Esophagus mucosa (tissue), 1 donor: ENCODE measurements around the gene RCN2. TPM values are rescaled to one million over a fixed set of nuclear protein-coding genes. Genes with fewer than 3 reads are reported as not detected.

Source experiments
- ATAC-seq: fragments of 200-7000 bp; cut with Tn5 transposase; one replicate; pipeline ENCODE4 v1.9.1; 2020
- total RNA-seq: library from RNA; stranded (reverse); gene quantifications from one replicate; pipeline ENCODE4 v1.2.4, GENCODE V29; 2023
- donor health status: DM: yes; HTN: yes; CAD: no.

The RCN2 gene
- total RNA-seq, 1 donor from 2014 or later = 25.0 TPM

DNA sequence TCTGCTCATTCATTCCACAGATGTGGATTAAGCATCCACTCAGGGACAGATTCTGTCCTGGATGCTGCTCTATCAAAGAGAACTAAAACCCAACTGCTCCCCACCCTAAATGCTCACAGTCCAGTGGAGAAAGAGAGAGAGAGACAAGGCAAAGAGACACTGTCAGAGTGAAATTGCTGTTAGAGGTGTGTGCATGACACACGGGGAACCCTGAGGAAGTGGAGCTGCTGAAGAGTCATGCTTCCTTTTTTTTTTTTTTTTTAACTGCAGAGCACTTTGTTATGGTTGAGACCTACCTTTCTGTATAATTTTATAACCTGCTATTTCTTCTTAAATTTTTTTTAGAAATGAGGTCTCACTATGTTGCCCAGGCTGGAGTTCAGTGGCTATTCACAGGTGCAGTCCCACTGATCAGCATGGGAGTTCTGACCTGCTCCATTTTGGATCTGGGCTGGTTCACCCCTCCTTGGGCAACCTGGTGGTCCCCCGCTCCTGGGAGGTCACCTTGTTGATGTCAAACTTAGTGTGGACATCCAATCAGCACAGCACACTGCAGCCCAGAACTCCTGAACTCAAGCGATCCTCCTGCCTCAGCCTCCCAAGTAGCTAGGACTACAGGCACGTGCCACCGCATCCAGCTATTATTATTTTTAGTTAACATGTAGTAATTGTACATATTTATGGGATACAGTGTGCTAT is 45.2 kb downstream of the RCN2 start:
- ATAC-seq = no peak

DNA sequence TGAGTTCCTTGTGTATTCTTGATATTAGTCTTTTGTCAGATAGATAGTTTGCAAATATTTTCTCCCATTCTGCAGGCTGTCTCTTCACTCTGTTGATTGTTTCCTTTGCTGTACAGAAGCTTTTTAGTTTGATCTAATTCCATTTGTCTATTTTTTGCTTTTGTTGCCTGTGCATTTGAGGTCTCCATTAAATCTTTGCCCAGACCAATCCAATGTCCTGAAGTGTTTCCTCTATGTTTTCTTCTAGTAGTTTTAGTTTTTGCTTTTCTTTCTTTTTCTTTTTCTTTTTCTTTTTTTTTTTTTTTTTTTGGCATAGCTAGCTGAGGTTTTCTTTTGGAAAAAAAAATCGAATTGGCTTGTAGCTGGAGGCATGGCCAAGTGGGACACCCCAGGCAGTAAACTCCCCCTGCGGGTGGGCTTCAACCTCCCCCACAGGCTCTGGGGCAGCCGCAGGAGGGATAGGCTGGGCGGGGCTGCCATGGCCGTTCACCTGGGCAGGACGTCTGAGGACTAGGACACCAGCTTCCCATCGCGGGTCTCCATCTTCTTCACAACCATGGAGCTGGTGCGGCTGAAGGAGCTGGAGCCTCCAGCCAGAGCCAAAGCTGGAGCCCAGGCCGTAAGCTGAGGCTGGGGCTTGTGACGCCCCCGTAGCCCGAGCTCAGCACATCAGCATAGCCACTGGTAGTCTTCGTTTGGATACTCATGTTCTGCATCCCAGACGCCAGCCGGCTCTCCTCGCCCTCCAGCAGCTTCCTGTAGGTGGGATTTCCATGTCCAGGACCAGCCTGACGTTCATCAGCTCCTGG is 47.2 kb downstream of the RCN2 start:
- no peak for ATAC-seq

DNA sequence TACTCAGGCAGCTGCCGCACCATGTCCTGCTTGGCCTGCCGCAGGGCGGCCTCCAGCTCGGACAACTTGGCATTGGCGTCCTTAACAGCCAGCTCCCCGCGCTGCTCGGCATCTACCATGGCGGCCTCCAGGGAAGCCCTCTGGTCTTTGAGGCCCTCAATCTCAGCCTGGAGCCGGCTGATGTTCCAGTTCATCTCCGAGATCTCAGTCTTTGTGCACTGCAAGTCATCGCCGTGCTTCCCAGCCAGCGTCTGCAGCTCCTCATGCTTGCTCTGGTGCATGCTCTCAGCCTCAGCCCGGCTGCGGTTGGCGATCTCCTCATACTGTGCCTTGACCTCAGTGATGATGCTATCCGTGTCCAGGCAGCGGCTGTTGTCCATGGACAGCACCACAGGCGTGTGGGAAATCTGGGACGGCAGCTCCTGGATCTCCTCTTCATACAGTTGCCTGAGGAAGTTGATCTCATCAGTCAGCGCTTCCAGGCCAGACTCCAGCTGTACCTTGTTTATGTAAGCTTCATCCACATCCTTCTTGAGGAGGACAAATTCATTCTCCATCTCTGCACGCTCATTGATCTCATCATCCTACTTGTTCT is 47.9 kb downstream of the RCN2 start:
- ATAC-seq = no peak

DNA sequence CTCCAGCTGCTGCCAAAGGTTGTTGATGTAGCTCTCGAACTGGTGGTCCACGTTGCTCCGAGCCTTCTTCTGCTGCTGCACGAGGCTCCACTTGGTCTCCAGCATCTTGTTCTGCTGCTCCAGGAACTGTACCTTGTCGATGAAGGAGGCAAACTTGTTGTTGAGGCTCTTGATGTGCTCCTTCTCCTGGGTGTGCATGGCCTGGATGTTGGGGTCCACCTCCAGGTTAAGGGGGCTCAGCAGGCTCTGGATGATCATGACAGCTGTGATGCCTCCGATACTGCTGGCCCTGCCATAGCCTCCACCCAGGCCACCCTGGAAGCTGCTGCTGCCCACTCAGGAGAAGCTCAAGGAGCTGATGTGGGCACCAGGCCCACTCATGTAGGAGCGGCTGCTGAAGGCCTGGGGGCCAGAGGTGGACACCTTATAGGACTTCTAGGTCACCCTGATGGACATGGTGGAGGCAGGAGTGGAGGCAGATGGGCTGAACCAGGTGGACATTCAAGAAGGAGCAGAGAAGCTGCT is 48.5 kb downstream of the RCN2 start:
- no peak for ATAC-seq

DNA sequence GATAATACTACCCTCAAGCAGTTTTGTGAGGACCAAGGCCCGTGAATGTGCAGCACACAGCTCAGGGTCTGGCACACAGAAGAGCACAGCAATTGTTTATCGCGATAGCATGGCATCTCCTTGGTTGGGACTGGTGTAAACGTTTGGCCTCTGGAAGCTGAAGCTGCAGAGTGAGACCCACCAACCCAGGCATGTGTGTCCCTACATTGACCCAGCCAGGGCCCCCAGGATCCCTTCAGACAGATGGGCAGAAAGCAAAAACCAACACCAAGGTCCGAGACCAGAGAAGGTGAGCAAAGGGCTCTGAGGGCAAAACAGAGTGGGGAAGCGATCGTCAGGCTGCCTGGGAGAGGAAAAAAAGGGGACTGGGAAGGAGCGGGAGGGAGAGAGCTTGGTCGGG is 50.8 kb downstream of the RCN2 start:
- no peak for ATAC-seq

DNA sequence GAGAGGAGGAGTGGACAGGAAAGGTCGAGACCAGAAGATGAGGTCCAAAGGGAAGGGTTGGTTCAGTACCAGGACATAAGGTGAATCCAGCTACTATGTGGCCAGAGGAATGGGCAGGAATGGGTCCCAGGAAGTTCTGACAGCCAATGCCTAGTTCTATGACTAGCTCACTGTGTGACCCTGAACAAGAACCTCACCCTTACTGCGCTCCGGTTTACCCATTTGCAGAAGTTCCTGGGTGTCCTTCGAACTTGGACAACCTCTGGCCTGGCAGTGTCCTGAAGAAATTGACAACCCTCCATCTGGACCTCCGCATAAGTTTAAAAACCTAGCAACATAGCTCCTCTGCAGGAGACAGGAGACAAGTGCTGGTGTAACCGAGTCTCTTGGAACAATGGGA is 51.2 kb downstream of the RCN2 start:
- ATAC-seq = no peak

DNA sequence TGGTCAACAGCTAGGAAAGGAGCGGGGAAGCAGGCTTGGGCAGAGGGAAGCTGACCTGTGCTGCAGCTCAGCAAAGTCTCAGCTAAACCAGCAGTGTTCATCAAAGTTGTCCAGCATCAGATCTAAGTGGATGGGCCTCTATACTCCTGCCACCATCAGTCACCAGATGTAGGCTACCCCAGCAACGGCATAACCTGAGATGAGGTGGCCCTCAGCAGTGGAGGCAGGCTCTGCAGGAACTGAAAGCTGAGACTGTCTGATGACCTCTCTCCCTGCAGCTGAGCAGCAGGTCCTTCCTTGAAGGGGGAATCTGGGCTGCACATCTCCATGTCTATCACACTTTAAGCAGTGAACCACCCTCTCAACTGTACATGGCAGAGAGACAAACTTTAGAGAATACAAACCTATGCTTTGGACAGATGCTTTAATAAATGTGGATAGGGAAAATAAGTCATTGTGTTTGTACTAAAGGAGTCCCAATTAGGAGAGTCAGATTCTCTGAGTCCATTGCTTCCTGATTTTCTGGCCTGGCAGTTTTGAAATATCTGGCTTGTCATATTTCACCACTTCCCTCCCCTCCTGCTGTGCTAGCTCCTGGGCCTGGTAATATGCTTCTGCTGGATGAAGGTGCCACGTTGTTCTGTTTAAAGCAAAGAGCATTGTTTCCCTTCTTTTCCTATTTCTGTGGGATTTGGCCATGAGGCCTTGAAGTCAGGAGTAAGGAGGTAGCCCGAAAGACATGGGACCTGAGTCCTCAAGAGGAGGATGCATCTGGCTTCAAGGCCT is 52.2 kb downstream of the RCN2 start:
- no peak for ATAC-seq

DNA sequence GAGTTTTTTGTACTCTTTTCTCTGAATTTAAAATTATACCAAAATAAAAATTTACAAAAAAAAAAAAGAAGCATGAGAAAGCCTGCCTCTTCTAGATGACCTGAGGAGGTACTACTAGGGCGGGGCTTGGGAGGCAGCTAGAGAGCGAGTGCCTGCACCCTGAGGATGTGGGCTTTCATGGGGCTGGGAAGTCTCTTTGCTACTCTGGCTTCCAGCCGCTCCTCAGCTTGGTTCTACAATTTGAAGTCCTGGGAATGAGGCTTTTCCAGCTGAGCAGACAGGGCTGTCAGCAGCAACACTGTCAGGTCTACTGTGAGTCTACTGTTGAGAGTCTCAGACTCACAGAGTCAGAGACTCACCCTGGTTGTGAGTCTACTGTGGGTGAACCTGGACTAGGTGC is 55.2 kb downstream of the RCN2 start:
- no peak for ATAC-seq

DNA sequence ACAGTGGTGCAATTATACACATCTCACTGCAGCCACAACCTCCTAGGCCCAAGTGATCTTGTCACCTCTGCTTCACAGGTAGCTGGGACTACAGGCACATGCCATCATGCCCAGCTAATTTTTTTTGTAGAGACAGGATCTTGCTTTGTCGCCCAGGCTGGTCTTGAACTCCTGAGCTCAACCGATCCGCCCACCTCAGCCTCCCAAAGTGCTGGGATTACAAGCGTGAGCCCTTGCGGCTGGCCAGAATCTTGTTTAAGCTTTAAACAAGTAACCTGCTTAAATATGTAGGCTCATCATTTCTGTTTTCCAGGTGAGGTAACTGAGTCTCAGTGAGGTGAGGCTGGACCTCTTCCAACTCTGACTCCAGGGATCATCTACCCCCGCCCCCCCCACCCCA is 55.7 kb downstream of the RCN2 start:
- no peak for ATAC-seq

DNA sequence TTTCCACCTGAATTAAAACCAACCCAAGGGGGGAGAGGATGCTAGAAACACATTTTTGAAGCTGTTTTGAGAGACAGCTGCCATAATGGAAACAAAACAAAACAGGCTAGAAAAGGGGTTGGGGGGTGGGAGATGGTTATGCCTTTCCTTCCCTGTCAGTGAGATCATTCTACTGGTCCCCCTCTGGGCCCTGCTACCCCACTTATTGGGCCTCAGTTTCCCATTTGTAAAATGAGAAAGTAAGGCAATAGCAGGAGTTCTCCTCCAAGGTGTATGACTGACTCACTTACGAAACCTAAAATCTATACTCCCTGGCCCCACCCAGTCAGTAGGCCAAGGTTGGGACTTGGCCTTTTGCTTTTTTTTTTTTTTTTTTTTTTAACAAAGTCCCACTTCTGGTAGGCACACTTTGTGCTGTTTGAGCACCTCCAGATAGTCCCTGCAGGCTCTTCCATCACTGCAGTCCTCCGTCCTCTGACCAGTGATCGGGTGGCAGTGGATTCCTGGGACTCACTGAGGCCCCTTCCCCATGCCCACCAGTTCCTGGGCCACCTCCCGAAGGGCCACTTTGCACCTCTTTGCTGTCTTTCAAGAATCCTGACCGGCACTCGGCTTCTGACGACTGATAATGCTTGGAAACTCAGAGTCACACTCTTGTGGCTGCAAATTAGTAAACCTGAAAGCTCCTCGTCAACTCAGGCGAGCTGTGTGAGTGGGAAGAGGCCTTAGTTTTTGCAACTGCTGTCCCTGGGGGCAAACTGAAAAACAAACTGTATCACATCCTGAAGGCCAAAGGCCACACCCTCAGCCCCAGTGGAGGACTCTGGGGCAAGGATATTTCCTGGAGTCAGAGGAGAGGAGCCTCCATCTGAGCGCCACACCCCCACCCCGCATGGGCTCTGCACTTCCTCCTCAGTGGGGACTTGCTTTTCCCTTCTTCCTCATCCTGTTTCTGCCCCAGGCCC is 56.6 kb downstream of the RCN2 start:
- peak; percentile 18 for ATAC-seq

DNA sequence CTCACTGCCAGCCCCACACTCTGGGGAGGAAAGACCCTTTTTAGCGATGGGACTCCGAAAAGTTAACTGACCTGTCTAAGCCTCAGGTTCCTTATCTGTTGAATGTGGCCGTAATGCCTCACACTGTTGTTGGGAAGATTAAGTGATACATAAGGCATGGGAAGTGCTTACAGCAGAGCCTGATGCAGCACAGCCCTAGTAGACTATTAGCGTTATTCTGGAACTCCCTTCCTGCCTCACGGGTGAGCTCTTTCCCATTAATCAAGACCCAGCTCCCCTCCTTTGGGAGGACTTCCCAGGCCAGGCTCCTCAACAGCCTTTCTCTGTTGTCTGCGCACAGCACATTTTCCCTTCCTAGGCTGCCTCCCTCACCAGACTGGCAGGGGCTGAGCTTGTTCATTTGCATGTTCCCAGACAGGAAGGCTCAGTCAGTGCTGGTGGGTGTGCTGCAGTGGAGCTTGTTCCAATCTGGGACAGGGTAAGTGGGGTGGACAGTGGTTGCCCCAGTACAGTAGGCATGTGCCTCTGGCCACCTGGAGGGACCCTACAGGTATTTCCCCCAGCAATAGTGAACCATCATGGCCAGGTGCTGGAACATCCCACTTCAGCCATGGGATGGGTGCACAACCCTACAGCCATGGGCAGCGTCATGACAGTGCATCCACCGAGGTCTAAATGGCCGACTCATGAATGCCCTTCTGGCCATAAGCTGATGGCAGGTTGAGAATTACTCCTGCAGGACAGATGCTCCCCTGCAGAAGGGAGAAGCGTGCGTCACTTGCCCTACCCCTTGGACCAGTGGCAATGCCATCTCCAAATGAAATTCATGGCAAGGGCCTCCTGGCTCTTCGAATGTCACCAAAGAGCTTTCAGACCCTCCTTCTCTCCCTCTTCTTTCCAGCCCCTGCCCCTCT is 57.6 kb downstream of the RCN2 start:
- no peak for ATAC-seq

DNA sequence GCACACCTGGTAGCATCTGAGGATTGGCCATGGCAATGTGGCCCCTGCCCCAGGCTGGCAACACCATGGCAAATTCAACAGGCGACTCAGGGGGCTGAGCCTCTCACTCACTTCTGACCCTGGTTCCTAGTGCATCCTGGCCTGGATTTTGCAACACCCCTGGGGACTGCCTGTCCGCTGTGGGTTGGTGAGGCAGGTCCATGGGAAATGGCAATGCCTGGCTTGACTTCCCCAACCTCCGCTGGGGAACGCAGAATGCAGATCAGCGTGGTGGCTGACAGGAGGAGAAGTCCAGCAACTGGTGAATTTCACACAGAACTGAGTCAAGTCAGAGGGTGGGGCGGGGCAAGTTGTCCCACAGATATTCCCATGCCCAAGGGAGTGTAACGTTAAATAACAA is 59.5 kb downstream of the RCN2 start:
- ATAC-seq = no peak

DNA sequence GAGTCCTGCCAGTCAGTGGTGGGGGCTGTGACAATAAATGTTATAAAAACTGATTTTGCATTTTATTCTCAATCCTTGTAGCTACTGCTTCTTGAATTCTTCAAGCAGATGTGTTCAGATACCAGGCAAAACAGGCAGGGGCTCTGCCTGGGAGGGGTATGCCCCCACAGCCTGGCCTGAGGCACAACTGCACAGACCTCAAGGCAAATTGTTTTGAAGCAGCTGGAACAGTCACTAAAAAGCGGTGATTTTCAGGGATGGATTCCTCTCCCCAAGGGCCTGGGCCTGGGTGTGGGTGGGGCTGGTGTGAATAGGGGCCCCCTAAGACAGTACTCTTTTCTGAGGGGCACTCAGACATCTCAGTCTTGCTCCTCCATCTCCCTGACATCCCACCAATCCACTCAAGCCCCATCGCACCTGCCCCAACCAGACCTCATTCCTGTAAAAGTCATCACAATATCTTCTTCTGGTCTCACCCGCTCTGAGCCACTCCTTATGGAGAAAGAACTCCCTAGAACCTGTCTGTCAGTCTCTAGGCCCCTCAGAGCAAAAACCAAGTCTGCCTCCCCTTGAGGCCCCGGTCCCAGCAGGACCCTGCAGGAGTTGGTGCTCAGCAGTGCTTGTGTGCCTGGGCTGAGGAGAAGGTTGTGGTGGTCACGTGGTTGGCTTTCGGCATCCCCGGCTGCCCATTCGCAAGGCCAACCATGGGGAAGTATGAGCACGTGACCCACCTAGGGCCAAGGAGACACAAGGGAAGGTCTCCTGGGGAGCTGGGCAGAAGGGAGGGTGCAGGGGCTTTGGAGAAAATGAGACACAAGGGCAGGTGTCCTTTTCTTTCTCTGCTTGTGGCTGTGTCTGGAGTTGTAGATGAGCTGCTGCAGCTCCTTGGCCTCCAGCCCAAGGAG is 60.4 kb downstream of the RCN2 start:
- no peak for ATAC-seq

DNA sequence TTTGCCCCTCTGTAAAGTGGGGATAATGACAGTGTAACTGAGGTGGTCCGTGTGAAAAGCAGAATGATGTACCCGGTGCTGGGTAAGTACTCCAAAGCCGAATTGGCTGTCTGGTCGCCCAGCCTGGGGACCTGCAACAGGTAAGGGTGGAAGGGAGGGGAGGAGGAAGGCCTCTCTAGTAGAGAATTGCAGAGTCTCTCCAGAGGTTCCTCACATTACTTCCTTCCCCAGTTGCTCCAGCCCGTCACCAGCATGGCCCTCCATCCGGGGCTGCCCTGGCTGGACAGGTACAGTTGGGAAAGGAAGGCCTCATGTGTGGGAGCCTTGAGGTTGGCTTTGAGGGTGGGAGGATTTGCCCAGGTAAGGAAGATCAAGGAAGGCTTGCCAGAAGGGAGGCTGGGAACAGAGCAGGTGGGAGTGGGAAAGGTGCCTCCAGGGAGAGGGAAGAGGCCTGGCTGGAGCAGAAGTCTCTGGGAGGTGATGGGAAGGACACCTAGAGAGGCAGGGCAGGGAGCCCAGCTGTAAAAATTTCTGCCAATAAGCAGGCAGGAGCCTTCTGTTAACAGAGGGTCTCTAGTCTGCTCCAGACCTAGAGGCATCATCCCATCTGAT is 61.7 kb downstream of the RCN2 start:
- no peak for ATAC-seq

DNA sequence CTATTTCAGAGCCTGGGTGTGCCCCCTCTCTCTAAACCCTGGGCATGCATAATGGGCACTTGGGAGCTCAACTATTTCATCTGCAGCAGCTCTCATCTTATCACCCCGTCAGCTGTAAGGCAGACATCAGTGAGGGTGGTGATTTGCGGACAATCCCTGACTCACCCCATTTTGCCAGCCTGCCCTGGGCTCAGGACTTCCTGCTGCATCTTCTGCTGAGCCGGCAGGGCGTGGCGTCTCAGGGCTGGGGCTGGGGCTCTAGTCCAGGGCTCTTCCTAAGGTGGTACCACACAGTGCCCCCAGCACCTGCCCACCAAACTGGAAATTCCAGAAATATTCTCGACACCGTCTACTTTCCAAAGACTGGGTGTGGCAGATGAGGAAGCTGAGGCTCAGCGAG is 62.5 kb downstream of the RCN2 start:
- ATAC-seq = peak; percentile 73

DNA sequence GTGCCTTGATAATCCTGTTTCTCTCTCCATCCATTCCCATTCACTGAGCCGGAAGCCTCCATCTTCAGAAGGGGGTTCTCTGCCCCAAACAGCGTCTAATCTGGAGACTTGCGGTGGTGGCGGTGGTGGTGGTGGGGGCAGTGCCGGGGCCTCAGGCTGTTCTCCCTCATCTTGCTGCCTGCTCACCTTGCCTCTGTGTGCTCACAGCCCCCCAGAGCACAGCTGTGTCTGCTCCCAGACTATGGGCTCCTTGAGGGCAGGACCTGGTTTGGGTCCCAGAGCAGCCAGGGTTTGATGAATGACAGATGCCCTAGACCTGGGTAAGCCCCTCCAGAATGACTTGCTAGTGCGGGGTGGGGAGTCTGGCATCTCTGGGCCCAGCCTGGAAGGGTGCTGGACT is 62.9 kb downstream of the RCN2 start:
- no peak for ATAC-seq

DNA sequence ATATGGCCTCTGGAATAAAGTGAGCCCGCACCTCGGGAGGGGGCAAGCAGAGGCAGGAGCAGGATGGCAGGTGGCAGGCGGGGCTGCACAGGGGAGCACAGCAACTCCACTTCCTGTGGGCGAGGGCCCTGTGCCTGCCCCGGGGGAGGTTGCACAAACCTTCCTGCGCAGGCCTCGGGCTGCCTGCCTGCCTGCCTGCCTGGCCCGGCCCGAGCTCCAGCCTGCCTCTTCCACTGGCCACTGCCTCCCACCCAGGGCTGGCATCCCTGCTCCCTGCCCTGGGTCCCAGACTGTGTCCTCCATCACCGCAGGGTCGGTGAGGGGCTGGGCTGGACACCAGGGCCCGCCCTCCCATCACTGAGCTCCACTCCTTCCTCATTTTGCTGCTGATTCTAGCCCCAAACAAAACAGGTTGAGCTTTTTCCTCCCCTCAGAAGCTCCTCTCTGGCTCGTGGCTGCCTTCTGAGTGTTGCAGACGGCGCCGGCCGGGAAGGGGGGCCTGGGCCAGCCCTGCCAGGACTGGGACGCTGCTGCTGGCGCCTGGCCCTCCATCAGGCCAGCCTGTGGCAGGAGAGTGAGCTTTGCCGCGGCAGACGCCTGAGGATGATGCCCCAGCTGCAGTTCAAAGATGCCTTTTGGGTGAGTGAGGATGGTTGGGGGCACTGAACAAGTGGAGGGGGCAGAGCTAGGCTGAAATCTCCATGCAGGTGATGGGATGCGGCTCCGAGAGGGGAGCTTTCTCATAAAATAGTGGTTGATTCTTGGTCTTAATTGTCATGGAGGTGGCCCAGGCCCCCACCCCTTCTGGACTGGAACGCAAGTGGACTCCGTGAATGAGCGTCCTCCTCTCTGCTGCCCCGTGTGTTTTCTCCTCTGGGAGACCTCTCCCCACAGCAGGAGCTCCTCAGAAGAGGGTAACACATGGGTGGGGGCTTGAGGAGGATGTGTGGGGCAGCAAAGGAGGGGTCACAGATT is 63.7 kb downstream of the RCN2 start, which contains the start of gene PSTPIP1:
PSTPIP1 (plus strand) TSS at position 156 of the 975 bp plus-strand sequence; CDS start at position 604, 448 bp downstream.
- ATAC-seq = peak; percentile 71
